HG02943 (cell line): ENCODE results near the gene ITPR2.
"Not testable (repeated sequence)": the region's sequence is repeated elsewhere in the genome, so short reads cannot be mapped to it uniquely, and the experiment has no call there.

ENCODE experiments used
- ATAC-seq: cut with Tn5 transposase; IDR thresholded peaks from one replicate; pipeline ENCODE4 v1.9.1; 2021; ENCODE audit warnings: mild to moderate bottlenecking, low read depth, moderate library complexity; ENCODE audit not compliant: unreplicated experiment

ITPR2 gene

DNA sequence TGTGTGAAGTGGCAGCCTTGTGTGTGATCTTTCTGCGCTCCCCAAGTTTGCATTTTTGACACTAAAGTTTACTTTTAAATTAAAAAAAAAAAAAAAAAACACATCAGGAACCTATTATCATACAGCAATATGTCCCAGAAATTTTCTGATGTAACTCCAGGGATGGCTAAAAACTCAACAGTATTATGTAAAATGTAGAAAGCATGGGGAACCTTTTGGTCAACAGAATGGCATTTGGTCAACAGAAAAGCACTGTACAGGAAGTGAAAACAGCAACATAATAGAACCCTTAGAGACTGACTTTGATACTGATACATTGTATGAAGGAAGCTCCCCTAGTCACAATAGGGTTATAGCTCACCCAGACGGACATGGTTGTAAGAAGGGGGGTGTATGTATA, 224.3 kb downstream of the ITPR2 start:
- no peak for ATAC-seq

DNA sequence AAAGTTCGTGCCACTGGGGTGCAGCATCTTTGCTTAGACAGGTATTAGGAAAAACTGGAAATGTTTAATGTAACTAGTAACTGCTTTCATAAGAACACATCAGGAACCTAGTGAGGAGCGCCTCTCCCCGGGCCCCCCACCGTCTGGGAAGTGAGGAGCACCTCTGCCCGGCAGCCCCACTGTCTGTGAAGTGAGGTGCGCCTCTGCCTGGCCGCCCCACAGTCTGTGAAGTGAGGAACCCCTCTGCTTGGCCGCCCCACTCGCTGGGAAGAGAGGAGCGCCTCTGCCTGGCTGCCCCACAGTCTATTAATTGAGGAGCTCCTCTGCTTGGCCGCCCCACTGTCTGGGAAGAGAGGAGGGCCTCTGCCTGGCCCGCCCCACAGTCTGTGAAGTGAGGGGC, 224.7 kb downstream of the ITPR2 start:
- no peak for ATAC-seq

DNA sequence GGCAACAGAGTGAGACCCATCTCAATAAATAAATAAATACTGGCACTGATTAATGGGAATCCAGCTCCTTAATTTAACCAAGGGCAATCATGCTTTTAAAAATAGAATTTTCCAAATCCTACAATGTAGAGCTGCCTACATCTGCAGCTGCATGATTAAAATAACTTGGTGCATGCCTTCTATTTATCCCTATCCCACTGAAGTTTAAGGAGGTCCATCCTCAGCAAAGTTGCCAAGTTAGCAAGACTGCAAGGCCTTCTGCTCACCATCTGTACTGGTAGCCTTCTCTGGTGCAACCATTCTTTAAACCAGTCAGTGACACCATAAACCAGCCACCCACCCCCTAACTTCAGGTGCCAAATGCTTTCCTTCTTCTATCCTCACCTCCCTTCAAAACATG, 226.1 kb downstream of the ITPR2 start:
- ATAC-seq: no peak

DNA sequence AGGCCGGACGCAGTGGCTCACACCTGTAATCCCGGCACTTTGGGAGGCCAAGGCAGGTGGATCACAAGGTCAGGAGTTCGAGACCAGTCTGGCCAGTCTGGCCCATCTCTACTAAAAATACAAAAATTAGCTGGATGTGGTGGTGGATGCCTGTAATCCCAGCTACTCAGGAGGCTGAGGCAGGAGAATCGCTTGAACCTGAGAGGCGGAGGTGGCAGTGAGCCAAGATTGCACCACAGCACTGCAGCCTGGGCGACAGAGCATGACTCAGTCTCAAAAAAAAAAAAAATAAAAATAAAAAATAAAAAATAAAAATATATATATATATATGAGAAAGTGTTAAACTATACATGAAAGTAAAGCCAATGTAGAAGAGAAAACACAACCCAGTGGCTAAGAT, 228.2 kb downstream of the ITPR2 start:
- not testable (repeated sequence) for ATAC-seq

DNA sequence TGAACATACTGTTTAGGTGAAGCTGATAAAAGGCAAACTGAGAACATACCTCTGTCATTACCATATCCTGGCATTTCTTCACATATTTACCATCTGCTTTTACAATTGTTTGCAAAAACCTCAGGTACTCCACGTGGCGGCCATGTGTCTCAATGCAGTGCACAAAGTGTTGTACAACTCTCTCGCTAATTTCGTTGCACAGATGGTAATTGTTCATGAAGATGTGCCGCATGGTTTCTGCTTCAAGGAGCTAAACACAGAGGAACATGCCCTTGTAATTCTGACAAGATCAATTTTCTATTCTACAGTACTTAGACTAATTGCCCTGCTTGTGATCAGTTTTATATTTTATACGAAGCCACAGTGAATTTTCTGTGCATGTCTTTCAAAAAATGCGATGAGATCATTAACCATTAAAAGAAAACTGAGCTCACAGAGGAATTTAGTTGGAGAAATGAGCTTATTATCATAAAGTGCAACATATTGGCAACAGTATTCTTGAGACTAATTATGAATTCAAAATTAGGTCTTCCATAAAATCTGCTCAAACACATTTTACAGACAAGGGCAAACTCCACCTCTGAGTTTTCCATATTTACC, 233.8 kb downstream of the ITPR2 start:
- no peak for ATAC-seq

DNA sequence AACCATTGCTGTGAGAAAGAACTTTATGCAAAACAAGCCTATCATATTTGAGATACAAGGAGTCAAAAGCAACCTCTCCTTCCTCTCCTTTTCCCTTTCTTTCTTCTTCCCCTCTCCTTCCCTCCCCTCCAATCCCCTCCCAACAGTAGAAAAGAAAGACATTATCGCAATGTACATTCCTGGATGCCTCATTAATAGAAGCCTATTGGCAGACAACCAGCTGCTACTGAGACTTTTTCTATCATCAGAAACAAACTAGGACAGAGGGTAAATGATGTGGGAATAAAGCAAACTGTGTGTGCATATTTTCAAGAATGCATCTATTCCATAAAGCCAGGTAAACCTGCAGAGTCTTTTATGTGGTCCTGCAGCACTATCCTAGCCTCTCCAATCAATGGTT, 237.2 kb downstream of the ITPR2 start:
- ATAC-seq: no peak

DNA sequence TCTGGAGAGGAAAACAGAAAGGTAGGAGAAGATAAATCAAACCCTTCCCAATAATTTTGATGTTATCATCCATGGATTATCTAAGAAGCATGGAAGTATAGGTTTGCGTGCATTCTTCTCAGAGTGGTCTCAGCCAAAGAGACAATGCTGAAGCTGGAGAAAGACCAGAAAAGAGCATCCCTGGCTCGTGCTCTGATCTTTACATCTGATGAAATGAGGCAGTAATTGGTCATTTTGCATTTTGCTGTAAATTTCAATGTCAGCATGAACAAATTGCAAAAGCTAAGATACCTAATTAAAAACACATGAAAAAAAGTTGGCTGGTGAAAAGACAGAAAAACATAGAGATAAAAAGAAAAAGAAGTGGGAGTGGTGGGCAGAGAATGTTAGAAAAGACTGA, 252.4 kb downstream of the ITPR2 start:
- no peak for ATAC-seq

DNA sequence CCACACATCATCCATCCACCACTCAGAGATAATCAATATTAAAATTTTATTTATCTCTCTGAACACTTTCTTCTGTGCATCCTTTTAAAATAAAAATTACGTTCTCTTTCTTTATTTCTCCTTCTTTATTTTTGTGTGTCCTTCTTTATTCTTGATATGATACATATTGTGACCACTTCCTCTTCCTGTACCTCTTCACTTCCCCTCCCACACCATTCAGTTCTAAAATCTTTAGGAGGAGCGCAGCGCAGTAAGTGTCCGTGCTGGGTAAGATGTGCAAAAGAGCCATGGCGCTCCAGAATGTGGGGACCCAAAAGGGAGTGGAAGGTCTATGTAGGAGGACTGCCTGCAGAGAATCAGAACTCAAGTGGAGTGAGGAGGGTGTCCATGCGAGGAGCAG, 256.7 kb downstream of the ITPR2 start:
- ATAC-seq: no peak

DNA sequence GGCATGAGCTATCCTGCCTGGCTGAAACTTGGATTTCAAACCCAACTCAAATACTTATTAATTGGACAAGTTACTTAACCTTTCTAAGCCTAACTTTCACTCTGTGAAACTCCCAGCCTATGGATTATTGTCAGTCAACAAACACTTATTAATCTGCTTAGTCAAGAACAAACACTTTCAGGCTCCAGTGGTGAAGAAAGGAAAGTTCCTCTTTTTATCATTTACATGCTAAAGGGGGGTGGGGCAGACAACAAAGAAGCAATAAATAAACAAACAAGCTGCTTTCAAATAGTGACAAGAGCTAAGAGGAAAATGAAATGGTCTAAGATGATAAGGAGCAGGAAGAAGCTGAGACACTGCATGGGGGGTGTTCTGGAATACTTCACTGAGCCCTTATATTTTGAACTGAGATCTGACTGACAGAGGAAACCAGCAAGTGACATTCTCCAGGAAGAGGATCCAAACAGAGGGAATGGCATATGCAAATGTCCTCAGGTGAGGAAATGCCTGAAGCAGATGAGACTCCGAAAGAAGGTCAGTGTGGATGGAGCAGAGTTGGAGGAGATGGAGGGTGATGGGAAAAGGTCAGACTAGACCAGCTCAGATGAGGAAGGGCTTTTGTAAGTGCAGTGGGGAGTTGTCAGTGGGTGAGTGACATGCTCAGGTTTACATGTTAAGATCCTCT, 259.6 kb downstream of the ITPR2 start:
- no peak for ATAC-seq

DNA sequence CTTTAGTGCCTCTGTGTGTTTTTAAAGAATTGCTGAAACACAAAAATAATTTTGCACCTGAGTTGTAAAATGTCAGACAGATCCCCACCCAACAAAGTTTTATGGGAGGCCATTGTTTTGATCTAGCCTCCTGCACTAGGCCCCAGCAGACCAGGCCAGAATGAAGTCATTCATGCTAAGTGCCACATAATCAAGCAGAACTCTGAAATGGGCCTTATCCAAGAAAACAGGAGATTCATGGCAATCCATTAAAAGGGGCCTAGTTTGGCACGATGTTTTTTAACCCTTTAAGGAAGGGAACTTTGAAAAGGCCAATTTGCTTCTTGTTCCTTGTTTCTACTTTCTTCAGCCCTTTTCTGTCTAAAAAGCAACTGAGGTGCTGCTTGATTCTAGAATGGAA, 260.9 kb downstream of the ITPR2 start:
- no peak for ATAC-seq

DNA sequence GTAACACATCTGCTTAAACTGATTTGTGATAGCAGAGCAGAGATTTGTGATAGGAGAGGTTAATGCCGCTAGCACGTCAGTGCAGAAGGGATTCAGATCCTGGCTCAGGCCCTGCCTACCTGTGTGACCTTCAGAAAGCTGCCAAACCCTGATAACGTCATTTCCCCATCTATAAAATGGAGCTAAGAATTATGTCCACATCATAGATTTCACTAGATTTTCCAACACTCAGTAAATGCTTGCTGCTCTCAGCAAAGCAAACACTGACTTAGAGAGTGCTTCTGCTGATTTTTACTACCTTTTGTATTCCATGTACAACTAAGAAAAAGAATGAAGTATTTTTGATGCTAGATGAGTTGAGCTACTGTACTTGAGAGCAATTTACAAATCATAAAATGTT, 261.4 kb downstream of the ITPR2 start:
- ATAC-seq: no peak

DNA sequence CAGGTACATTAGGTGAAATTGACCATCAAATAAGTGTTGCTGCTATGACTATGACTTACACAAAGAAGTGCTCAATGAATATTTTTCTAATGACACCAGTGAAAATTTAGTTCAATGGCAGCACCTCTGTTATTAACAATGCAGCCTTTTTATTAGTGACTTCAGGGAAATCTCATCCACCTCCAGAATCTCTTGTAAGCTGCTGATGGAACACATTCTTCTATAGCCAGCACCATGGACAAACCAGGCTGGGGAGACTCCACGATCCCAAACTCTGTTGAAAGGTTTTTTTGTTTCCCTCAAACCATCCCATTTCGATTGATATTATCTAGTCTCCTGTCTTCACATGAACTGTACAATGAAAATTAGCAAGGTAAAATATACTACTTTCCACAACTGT, 265.9 kb downstream of the ITPR2 start:
- no peak for ATAC-seq

DNA sequence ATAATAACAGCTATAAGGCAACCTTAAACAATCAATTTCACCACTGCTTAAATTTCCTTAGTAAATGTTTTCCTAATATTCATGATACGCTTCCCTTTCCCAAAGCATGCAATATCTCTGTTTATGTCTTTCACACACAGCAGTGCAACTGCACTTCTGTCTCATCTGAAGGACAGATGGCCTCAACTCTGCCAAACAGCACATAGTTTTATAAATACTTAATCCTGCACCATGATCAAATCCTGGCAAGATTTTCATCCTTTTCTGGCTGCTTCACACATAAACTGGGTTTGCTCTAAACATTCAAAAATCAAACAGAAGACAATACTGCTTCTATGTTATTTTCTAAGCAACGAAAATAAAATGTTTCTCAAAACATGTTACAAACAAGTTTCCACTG, 266.3 kb downstream of the ITPR2 start:
- no peak for ATAC-seq

DNA sequence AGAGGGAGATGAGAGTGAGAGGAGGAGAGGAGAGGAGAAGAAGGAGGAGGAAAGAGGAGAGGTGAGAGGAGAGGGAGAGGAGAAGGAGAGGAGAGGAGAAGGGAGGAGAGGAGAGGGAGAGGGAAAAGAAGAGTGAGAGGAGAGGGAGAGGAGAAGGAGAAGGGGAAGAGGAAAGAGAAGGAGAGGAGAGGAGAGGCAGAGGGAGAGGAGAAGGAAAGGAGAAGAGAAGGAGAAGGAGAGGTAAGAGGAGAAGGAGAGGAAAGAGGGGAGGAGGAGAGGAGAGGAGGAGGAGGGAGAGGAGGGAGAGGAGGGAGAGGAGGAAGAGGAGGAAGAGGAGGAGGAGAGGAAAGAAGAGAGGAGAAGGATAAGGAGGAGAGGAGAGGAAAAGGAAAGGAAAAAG, 266.8 kb downstream of the ITPR2 start:
- ATAC-seq: no peak

DNA sequence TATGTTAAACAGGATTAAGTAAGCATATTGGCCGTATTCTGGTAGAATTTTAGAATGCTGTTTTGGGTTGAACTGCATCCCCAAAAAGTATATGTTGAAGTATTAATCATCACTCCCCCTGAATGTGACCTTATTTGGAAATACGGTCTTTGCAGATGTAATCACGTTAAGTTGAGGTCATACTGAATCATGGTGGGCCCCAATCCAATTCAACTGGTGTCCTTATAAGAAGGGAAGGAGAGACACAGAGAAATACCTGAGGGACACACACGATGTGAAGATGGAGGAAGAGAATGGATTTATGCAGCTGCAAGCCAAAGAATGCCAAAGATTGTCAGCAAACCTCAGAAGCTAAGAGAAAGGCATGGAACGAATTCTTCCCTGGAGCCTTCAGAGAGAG, 268.6 kb downstream of the ITPR2 start:
- no peak for ATAC-seq

DNA sequence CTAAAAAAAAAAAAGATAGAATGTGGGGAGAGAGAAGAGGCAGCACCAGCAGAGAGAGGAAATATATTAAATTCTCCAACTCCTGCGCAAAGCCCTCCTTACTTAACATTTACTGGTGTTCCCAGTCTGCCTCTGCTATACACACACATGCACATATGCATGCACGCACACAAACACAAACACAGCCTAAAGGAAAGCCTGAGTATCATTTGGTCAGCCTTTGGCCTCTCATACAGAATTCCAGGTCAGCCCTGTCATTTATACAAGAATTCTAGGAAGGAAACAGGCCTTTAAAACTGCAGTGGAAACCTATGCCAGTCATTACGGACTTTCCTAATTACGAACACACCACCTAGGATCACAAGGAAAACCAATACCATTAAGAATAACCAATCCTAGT, 269.4 kb downstream of the ITPR2 start:
- no peak for ATAC-seq

DNA sequence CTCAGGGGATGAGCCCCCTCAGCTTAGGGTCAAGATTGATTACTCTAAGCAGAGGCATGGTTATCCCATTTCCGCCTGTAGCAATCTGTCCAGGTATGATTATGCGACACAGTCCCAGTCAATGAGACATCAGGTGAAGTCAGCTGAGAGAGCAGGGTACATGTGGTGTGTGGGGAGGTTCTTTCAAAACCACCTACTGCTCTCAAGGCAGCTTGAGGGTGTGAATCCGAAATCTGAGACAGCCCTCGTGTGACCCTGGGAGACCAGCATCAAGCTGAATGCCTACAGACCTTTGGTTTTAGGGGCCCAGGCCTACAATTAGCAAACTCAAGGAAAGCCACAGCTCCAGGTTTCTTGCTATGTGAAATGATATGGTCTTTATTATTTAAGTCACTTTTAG, 275.7 kb downstream of the ITPR2 start:
- ATAC-seq: no peak

DNA sequence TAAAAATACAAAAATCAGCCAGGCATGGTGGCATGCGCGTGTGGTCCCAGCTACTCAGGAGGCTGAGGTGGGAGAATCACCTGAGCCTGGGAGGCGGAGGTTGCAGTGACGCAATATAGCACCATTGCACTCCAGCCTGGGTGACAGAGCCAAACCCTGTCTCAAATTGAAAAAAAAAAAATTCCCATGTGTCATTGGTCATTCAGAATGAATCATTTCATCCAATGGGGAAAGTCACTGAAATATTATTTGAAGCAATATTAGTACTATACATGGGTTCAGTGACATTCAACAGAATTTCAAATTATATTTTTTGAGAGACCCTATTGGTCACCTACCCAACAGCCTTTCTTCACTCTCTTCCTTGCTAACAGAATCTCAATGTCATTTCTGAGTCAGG, 276.1 kb downstream of the ITPR2 start:
- no peak for ATAC-seq

DNA sequence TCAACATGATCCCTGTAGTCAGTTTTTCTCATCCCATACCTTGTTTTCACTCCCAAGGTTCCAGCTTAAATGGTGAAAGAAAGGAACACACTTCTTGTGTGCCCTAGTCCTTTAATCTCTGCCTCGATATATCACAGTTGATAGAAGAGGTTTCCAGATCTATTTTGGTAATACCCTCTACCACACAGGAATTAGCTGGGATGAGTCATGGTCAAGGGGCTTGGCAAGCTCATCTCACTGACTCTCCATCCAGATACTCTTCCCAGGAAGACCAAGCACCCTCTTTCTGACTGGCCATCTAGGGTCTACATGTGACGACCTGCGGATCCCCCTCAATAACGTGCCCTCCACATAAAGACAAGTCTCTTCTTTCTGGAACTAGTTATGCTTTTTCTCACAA, 277.9 kb downstream of the ITPR2 start:
- ATAC-seq: no peak

DNA sequence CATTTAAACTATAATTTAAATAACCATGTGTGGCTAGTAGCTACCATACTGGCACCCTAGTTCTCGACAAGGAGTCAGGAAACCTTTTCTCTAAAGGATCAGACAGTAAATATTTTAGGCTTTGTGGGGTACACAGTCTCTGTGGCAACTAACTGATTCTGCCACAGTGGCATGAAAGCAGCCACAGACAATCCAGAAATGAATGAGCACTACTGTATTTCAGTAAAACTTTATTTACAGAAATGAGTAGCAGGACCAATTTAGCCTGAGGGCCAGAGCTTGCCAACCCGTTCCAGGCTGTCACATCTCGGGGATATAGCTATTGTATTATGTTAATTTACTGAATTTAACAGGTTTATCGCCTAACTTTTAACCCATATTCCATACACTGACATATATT, 278.7 kb downstream of the ITPR2 start:
- no peak for ATAC-seq

DNA sequence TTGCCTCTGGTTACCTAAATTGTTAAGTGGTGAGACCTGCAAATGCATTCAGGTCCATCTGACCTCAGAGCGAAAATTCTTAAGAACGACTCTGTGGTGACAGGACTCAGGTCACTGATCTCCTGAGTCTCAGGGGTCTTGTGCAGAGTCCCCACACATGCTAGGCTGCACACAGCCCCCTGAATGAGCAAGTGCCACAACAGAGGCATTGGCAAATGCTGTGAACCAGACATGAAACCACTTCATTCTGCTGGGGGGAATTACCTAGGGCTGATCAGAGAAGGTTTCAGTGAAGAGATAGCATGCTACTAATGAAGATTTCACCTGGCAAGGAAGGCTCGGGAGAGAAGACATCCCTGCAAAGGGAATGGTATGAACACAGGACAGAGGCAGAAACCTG, 281.6 kb downstream of the ITPR2 start:
- ATAC-seq: no peak

DNA sequence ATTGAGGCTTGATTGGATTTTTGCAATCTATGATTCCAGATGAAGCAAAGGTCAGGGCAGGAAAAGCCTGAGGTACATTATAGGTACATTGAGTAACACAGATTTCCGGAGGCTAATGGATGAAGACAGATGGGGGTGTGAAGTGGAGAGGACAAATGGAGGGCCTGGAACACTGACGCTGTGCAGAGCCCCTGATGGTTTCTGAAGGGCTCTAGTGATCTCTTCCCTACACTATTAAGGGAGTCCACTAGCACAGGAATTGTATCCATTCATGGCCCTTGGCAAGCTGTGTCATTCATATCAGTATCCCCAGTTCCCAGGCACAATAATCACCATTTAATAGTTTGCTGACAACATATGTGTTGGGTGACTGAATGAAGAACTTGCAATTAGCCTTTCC, 284.8 kb downstream of the ITPR2 start:
- ATAC-seq: no peak
